H9 (cell line): ENCODE data around the gene POU2F1. TPM values are rescaled to one million over a fixed set of nuclear protein-coding genes. Genes with fewer than 3 reads are reported as not detected.

Experiments
- DNase-seq: peaks from one replicate; pipeline ENCODE4 v3.0.0-alpha.2; 2017
- H2AFZ ChIP-seq: one replicate; pipeline ENCODE4 v1.6.1; 2013; ENCODE audit warnings: mild to moderate bottlenecking, low read length, control low read depth, moderate library complexity
- H2AK5ac ChIP-seq: 2 replicates; pipeline ENCODE4 v1.6.1; 2013; ENCODE audit warnings: low read length, control low read depth, mixed read lengths; ENCODE audit not compliant: insufficient read length
- H2BK120ac ChIP-seq: one replicate; pipeline ENCODE4 v1.6.1; 2013; ENCODE audit warnings: low read depth, mild to moderate bottlenecking, low read length, control low read depth, inconsistent platforms; ENCODE audit not compliant: poor library complexity, severe bottlenecking
- H2BK12ac ChIP-seq: 2 replicates; pipeline ENCODE4 v1.6.1; 2013; ENCODE audit warnings: low read length, control low read depth, mixed read lengths, low read depth; ENCODE audit not compliant: insufficient read length
- H2BK15ac ChIP-seq: 2 replicates; pipeline ENCODE4 v1.6.1; 2013; ENCODE audit warnings: low read depth, low read length, control low read depth
- H2BK20ac ChIP-seq: one replicate; pipeline ENCODE4 v1.6.1; 2013; ENCODE audit warnings: low read depth, mild to moderate bottlenecking, low read length, control low read depth, inconsistent platforms; ENCODE audit not compliant: poor library complexity, severe bottlenecking
- H2BK5ac ChIP-seq: 2 replicates; pipeline ENCODE4 v1.6.1; 2013; ENCODE audit warnings: low read length, control low read depth, mixed read lengths; ENCODE audit not compliant: insufficient read length
- H3K14ac ChIP-seq: 2 replicates; pipeline ENCODE4 v1.6.1; 2013; ENCODE audit warnings: low read length, control low read depth; ENCODE audit not compliant: insufficient read depth
- H3K18ac ChIP-seq: 2 replicates; pipeline ENCODE4 v1.6.1; 2013; ENCODE audit warnings: low read depth, mild to moderate bottlenecking, mixed read lengths, low read length, control low read depth; ENCODE audit not compliant: insufficient read length
- H3K23ac ChIP-seq: 2 replicates; pipeline ENCODE4 v1.6.1; 2013; ENCODE audit warnings: low read length, control low read depth, mixed read lengths, low read depth; ENCODE audit not compliant: insufficient read length
- H3K23me2 ChIP-seq: 2 replicates; pipeline ENCODE4 v1.6.1; 2013; ENCODE audit warnings: low read depth, mild to moderate bottlenecking, mixed read lengths, low read length, control low read depth; ENCODE audit not compliant: insufficient read length, poor library complexity, severe bottlenecking
- H3K27ac ChIP-seq: 2 replicates; pipeline ENCODE4 v1.5.1; 2013; ENCODE audit warnings: low read length, control low read depth, mixed read lengths, low read depth; ENCODE audit not compliant: insufficient read length
- H3K27me3 ChIP-seq: 2 replicates; pipeline ENCODE4 v1.6.1; 2013; ENCODE audit warnings: low read length, control low read depth, inconsistent platforms; ENCODE audit not compliant: insufficient read depth
- H3K4ac ChIP-seq: 2 replicates; pipeline ENCODE4 v1.6.1; 2013; ENCODE audit warnings: low read depth, mild to moderate bottlenecking, control low read depth, inconsistent platforms, low read length, moderate library complexity
- H3K4me1 ChIP-seq: 2 replicates; pipeline ENCODE4 v1.6.1; 2013; ENCODE audit warnings: low read length, control low read depth, inconsistent platforms; ENCODE audit not compliant: insufficient read depth
- H3K4me2 ChIP-seq: 2 replicates; pipeline ENCODE4 v1.6.1; 2013; ENCODE audit warnings: low read length, control low read depth, mixed read lengths; ENCODE audit not compliant: insufficient read length, insufficient read depth
- H3K56ac ChIP-seq: 2 replicates; pipeline ENCODE4 v1.6.1; 2013; ENCODE audit warnings: low read depth, mild to moderate bottlenecking, mixed read lengths, low read length, control low read depth; ENCODE audit not compliant: insufficient read length
- H3K79me1 ChIP-seq: 2 replicates; pipeline ENCODE4 v1.6.1; 2013; ENCODE audit warnings: low read depth, mild to moderate bottlenecking, moderate library complexity, low read length, control low read depth, inconsistent platforms; ENCODE audit not compliant: insufficient read depth, poor library complexity, severe bottlenecking
- H3K79me2 ChIP-seq: 2 replicates; pipeline ENCODE4 v1.6.1; 2013; ENCODE audit warnings: low read length, control low read depth, inconsistent platforms; ENCODE audit not compliant: insufficient read depth
- H3K9ac ChIP-seq: 2 replicates; pipeline ENCODE4 v1.6.1; 2013; ENCODE audit warnings: low read length, control low read depth, mixed read lengths; ENCODE audit not compliant: insufficient read length; ENCODE audit errors: extremely low read depth
- H3K9me3 ChIP-seq: one replicate; pipeline ENCODE4 v1.6.1; 2013; ENCODE audit warnings: low read depth, low read length, inconsistent platforms; ENCODE audit not compliant: control insufficient read depth
- H3T11ph ChIP-seq: one replicate; pipeline ENCODE4 v1.6.1; 2013; ENCODE audit warnings: mild to moderate bottlenecking, low read length, control low read depth, inconsistent platforms
- H4K20me1 ChIP-seq: one replicate; pipeline ENCODE4 v1.6.1; 2013; ENCODE audit not compliant: control insufficient read depth, insufficient read length, insufficient read depth
- H4K5ac ChIP-seq: 2 replicates; pipeline ENCODE4 v1.6.1; 2013; ENCODE audit warnings: low read depth, mild to moderate bottlenecking, mixed read lengths, low read length, control low read depth; ENCODE audit not compliant: insufficient read length
- H4K8ac ChIP-seq: replicated peaks from 2 replicates; pipeline ENCODE4 v1.6.1; 2013; ENCODE audit warnings: low read length, control low read depth, mixed read lengths, low read depth; ENCODE audit not compliant: insufficient read length
- H4K91ac ChIP-seq: 2 replicates; pipeline ENCODE4 v1.6.1; 2013; ENCODE audit warnings: low read depth, mild to moderate bottlenecking, moderate library complexity, mixed read lengths, low read length, control low read depth; ENCODE audit not compliant: insufficient read length
- H3K27ac Mint-ChIP-seq, 3 experiments: 2 replicates in 2 of 3; 3 replicates in 1 of 3; pipeline ENCODE4 v1.8.0; 2020 to 2021; ENCODE audit warnings: mixed read lengths in 3 of 3, mild to moderate bottlenecking in 1 of 3, moderate library complexity in 1 of 3
- H3K27me3 Mint-ChIP-seq: 2 replicates; pipeline ENCODE4 v1.8.0; 2021; ENCODE audit warnings: low read depth, mild to moderate bottlenecking, moderate library complexity, mixed read lengths
- H3K36me3 Mint-ChIP-seq, 3 experiments: 2 replicates in 2 of 3; 3 replicates in 1 of 3; pipeline ENCODE4 v1.8.0; 2020 to 2021; ENCODE audit warnings: low read depth in 3 of 3, mixed read lengths in 3 of 3; ENCODE audit not compliant: insufficient read depth in 1 of 3
- H3K4me1 Mint-ChIP-seq, 2 experiments: 2 replicates each; pipeline ENCODE4 v1.8.0; 2020; ENCODE audit warnings: mixed read lengths in 2 of 2
- H3K4me3 Mint-ChIP-seq, 2 experiments: 2 replicates in 1 of 2; 3 replicates in 1 of 2; pipeline ENCODE4 v1.8.0; 2020 to 2021; ENCODE audit warnings: mild to moderate bottlenecking in 2 of 2, mixed read lengths in 2 of 2, moderate library complexity in 1 of 2
- H3K9me3 Mint-ChIP-seq, 2 experiments: 2 replicates in 1 of 2; 3 replicates in 1 of 2; pipeline ENCODE4 v1.8.0; 2020; ENCODE audit warnings: mild to moderate bottlenecking in 2 of 2, mixed read lengths in 2 of 2, moderate library complexity in 1 of 2
- CTCF ChIP-seq: fragments of 200-600 bp; sonication (generic); conservative IDR thresholded peaks from 3 replicates; pipeline ENCODE4 v1.8.0; 2021; ENCODE audit warnings: antibody characterized with exemption, mild to moderate bottlenecking
- WGBS: extraction: QIAGEN DNeasy Blood & Tissue Kit; methylation state at CpG from one replicate; pipeline ENCODE4 v1.1.7; 2013; ENCODE audit warnings: missing lambda C conversion rate, low lambda C conversion rate, mixed read lengths; ENCODE audit not compliant: insufficient read length; ENCODE audit errors: extremely low coverage; 5-methylcytosine and 5-hydroxymethylcytosine counted together
- total RNA-seq: library from RNA; stranded (reverse); gene quantifications from 2 replicates; pipeline ENCODE4 v1.2.1, GENCODE V29; 2021

The POU2F1 gene
- total RNA-seq, 1 experiment from 2014 or later = 62.5 TPM

GRCh38 chr1:167314671-167315070, 94.0 kb downstream of the POU2F1 start:
- no peak overlapping the region for H4K5ac ChIP-seq
- no peaks in the 10 kb centered on the region for H3K27me3 ChIP-seq
- H3K79me2 ChIP-seq = peaks cover 2% of the 10 kb centered on the region; the same call in 1 of the 2 replicates
- no peak overlapping the region for H4K8ac ChIP-seq
- no peak for TF ChIP-seq CTCF
- H3K14ac ChIP-seq = no peak overlapping the region
- Mint-ChIP-seq H3K9me3 (peaks cover 46 to 47% of the 10 kb centered on the region in 2 experiments), H3K4me1 (peaks cover 0 to 9% of the 10 kb centered on the region in 2 experiments; a peak in 1 of 4 replicates), H3K4me3 (no peak overlapping the region), H3K27ac (peak overlapping the region in 2 of 3 experiments; percentile 26 to 89; a peak in 3 of 7 replicates), H3K27me3 (no peaks in the 10 kb centered on the region; the same call in 1 of the 2 replicates), H3K36me3 (peaks cover 48 to 56% (median 53%) of the 10 kb centered on the region in 3 experiments)
- H3K23ac ChIP-seq = no peak overlapping the region
- no peak overlapping the region for H2BK12ac ChIP-seq
- no peaks in the 10 kb centered on the region for H4K20me1 ChIP-seq
- H3T11ph ChIP-seq = no peak overlapping the region
- H3K9me3 ChIP-seq = peaks cover 15% of the 10 kb centered on the region
- no peak overlapping the region for H3K56ac ChIP-seq
- no peak overlapping the region for H3K18ac ChIP-seq
- no peak for DNase-seq
- H2BK20ac ChIP-seq = no peak overlapping the region
- H2AK5ac ChIP-seq = no peak overlapping the region
- no peak overlapping the region for H2AFZ ChIP-seq
- H3K4me1 ChIP-seq = no peaks in the 10 kb centered on the region
- H2BK15ac ChIP-seq = no peak overlapping the region
- no peaks in the 10 kb centered on the region for H3K23me2 ChIP-seq
- no peak overlapping the region for H2BK120ac ChIP-seq
- no peak overlapping the region for H3K4me2 ChIP-seq
- H3K79me1 ChIP-seq = peaks cover 8% of the 10 kb centered on the region
- H3K27ac ChIP-seq = no peak overlapping the region
- no peak overlapping the region for H4K91ac ChIP-seq
- H3K4ac ChIP-seq = no peak overlapping the region
- no CpG with 5 or more reads among the region's 3 CpGs for WGBS
- no peak overlapping the region for H2BK5ac ChIP-seq
- no peak overlapping the region for H3K9ac ChIP-seq
